HCT116 (cell line): ENCODE data around the gene SAMD1. TPM values are rescaled to one million over a fixed set of nuclear protein-coding genes. Genes with fewer than 3 reads are reported as not detected.
A peak's percentile ranks its signal among the peaks of the same experiment; 100 is the strongest.

Experiments
- ATAC-seq: fragments of 200-7000 bp; cut with Tn5 transposase; 2 replicates; pipeline ENCODE4 v1.9.1; 2020; ENCODE audit warnings: mild to moderate bottlenecking, moderate library complexity
- BruUV-seq: library from RNA; stranded (reverse); fragments of 400-500 nt; replicated peaks from 2 replicates; lab custom pipeline; 2021; lab: Mats Ljungman, UMichigan
- CTCF ChIA-PET: fragments of 300-600 bp; sonication (Branson Sonifier 250); formaldehyde crosslinking; loops from one replicate; lab custom pipeline; 2021; ENCODE audit warnings: antibody characterized with exemption; lab: Charles Lee
- POLR2A ChIA-PET: fragments of 300-600, 350-600 bp; sonication (Branson Sonifier 250); formaldehyde crosslinking; loops from one replicate; lab custom pipeline; 2021; ENCODE audit warnings: antibody characterized with exemption; lab: Charles Lee
- RAD21 ChIA-PET, 2 experiments: fragments of 300-600 bp; sonication (Branson Sonifier 250); formaldehyde crosslinking; loops; one replicate each; lab custom pipeline; 2023; ENCODE audit warnings: low total read pairs in 2 of 2; ENCODE audit not compliant: uncharacterized antibody in 2 of 2, unreplicated experiment in 2 of 2, low non-redundant PET in 1 of 2; lab: Charles Lee
- DNase-seq: peaks from one replicate; pipeline ENCODE4 v3.0.0-alpha.2; 2010; ENCODE audit warnings: low read depth, low spot score
- H2AFZ ChIP-seq: fragments of 200-600 bp; shearing (Covaris generic), sonication (generic); 2 replicates; pipeline ENCODE4 v1.6.1; 2017; ENCODE audit warnings: low read depth, mixed run types, mixed read lengths, antibody characterized with exemption, low read length; ENCODE audit not compliant: poor library complexity, severe bottlenecking
- H3K27ac ChIP-seq: 2 replicates; pipeline ENCODE4 v1.5.1; 2012; ENCODE audit warnings: low read depth, low read length
- H3K27me3 ChIP-seq: fragments of 200-600 bp; sonication (generic); 2 replicates; pipeline ENCODE4 v1.6.1; 2016; ENCODE audit warnings: mixed run types, low read length, mixed read lengths; ENCODE audit not compliant: insufficient read depth
- H3K36me3 ChIP-seq, 2 experiments: fragments of 200-500 bp in 1 of 2; fragments of 200-600 bp in 1 of 2; sonication (Bioruptor generic) in 1 of 2; sonication (generic) in 1 of 2; 2 replicates each; pipeline versions ENCODE4 v1.5.1 to v1.6.1; 2014 to 2016; ENCODE audit warnings: low read length in 2 of 2, inconsistent platforms in 1 of 2, mixed read lengths in 1 of 2, mixed run types in 1 of 2; ENCODE audit not compliant: insufficient read depth in 2 of 2, control insufficient read depth in 1 of 2
- H3K4me1 ChIP-seq, 2 experiments: fragments of 200-600 bp in 1 of 2; sonication (generic) in 1 of 2; 2 replicates each; pipeline versions ENCODE4 v1.5.1 to v1.6.1; 2012 to 2017; ENCODE audit warnings: low read length in 2 of 2, inconsistent platforms in 1 of 2, mild to moderate bottlenecking in 1 of 2, mixed read lengths in 1 of 2, mixed run types in 1 of 2, moderate library complexity in 1 of 2; ENCODE audit not compliant: insufficient read depth in 2 of 2, control insufficient read depth in 1 of 2
- H3K4me2 ChIP-seq: fragments of 200-600 bp; sonication (generic); 2 replicates; pipeline ENCODE4 v1.6.1; 2017; ENCODE audit warnings: mixed run types, low read length, mixed read lengths
- H3K4me3 ChIP-seq, 2 experiments: fragments of 200-600 bp in 1 of 2; sonication (generic) in 1 of 2; replicated peaks in 1 of 2; 2 replicates each; pipeline ENCODE4 v1.5.1; 2011 to 2016; ENCODE audit warnings: low read length in 2 of 2, control low read depth in 1 of 2, low read depth in 1 of 2, mild to moderate bottlenecking in 1 of 2, mixed read lengths in 1 of 2, mixed run types in 1 of 2
- H3K79me2 ChIP-seq: fragments of 200-600 bp; sonication (generic); 2 replicates; pipeline ENCODE4 v1.6.1; 2017; ENCODE audit warnings: mild to moderate bottlenecking, mixed run types, low read length, moderate library complexity, mixed read lengths; ENCODE audit not compliant: insufficient read depth
- H3K9ac ChIP-seq: fragments of 200-600 bp; sonication (generic); 2 replicates; pipeline ENCODE4 v1.6.1; 2016; ENCODE audit warnings: low read length, mixed read lengths
- H3K9me2 ChIP-seq: fragments of 200-600 bp; sonication (generic), shearing (Covaris generic); 2 replicates; pipeline ENCODE4 v1.6.1; 2017; ENCODE audit warnings: mixed run types, mild to moderate bottlenecking, moderate library complexity; ENCODE audit not compliant: insufficient read depth
- H3K9me3 ChIP-seq, 2 experiments: fragments of 200-500 bp in 1 of 2; fragments of 200-600 bp in 1 of 2; sonication (Bioruptor generic) in 1 of 2; sonication (generic) in 1 of 2; 2 replicates each; pipeline ENCODE4 v1.6.1; 2014 to 2017; ENCODE audit warnings: low read length in 2 of 2, mixed read lengths in 2 of 2, inconsistent platforms in 1 of 2, low read depth in 1 of 2, mild to moderate bottlenecking in 1 of 2, mixed run types in 1 of 2, moderate library complexity in 1 of 2; ENCODE audit not compliant: control insufficient read depth in 1 of 2, insufficient read depth in 1 of 2
- H4K20me1 ChIP-seq: fragments of 200-600 bp; sonication (generic), shearing (Covaris generic); 2 replicates; pipeline ENCODE4 v1.6.1; 2017; ENCODE audit warnings: mixed run types, mild to moderate bottlenecking, moderate library complexity; ENCODE audit not compliant: insufficient read depth
- CBX3 ChIP-seq: IDR thresholded peaks from 2 replicates; pipeline ENCODE4 v1.6.1; 2012; ENCODE audit warnings: low read depth
- CTCF ChIP-seq, 3 experiments: fragments of 200-600 bp in 1 of 3; sonication (generic) in 1 of 3; IDR thresholded peaks in 2 of 3; conservative IDR thresholded peaks in 1 of 3; 2 replicates each; pipeline ENCODE4 v1.5.1; 2012 to 2017; ENCODE audit warnings: low read depth in 2 of 3, low read length in 2 of 3, antibody characterized with exemption in 1 of 3, borderline replicate concordance in 1 of 3, control low read depth in 1 of 3, mild to moderate bottlenecking in 1 of 3, mixed read lengths in 1 of 3, mixed run types in 1 of 3, moderate library complexity in 1 of 3; ENCODE audit not compliant: insufficient read depth in 1 of 3
- FOSL1 ChIP-seq: IDR thresholded peaks from 2 replicates; pipeline ENCODE4 v1.6.1; 2012; ENCODE audit warnings: low read depth
- MAX ChIP-seq: IDR thresholded peaks from 2 replicates; pipeline ENCODE4 v1.6.1; 2012
- POLR2A ChIP-seq: IDR thresholded peaks from 2 replicates; pipeline ENCODE4 v1.7.0; 2011; ENCODE audit warnings: borderline replicate concordance; ENCODE audit not compliant: insufficient read depth, insufficient read length; ENCODE audit errors: extremely low read depth
- RAD21 ChIP-seq: IDR thresholded peaks from 2 replicates; pipeline ENCODE4 v1.6.1; 2012; ENCODE audit warnings: low read depth, mild to moderate bottlenecking
- intact Hi-C: fragments of 100-400 bp; cut with micrococcal nuclease; formaldehyde crosslinking; loops from 2 replicates; pipeline ENCODE4 v1.10.0; 2022
- total RNA-seq: library from RNA; stranded (reverse); gene quantifications from one replicate; pipeline ENCODE4 v1.2.1, GENCODE V29; 2021; ENCODE audit not compliant: unreplicated experiment

SAMD1 gene
- total RNA-seq, 1 experiment from 2014 or later: 62.9 TPM

GRCh38 chr19:14114854-14115253, 24.3 kb upstream of the SAMD1 start:
- Histone ChIP-seq H3K4me3 (peak overlapping the region in 1 of 2 experiments; percentile 88; a peak in 1 of 4 replicates), H3K4me1 (peaks cover 36 to 47% of the 10 kb centered on the region in 2 experiments), H4K20me1 (no peaks in the 10 kb centered on the region), H3K4me2 (peak overlapping the region; percentile 89), H3K27me3 (no peaks in the 10 kb centered on the region), H3K79me2 (peaks cover 27% of the 10 kb centered on the region), H3K9me3 (no peaks in the 10 kb centered on the region), H3K27ac (peak overlapping the region; percentile 68), H3K9ac (peak overlapping the region; percentile 27; the same call in 1 of the 2 replicates), H2AFZ (no peak overlapping the region), H3K9me2 (no peaks in the 10 kb centered on the region), H3K36me3 (no peaks in the 10 kb centered on the region; a peak in 2 of 4 replicates)
- no peak for TF ChIP-seq CBX3
- no peak for TF ChIP-seq MAX
- no peak for TF ChIP-seq POLR2A
- TF ChIP-seq FOSL1: no peak
- TF ChIP-seq RAD21: peak; percentile 72
- peak; percentile 68 to 80 (median 74); a peak in 5 of 6 replicates for TF ChIP-seq CTCF (IDR thresholded peaks at IDR 0.05 in 2 of 3, conservative IDR thresholded peaks at IDR 0.05 in 1 of 3; ENCODE audit: borderline replicate concordance in 1 of 3, insufficient read depth in 1 of 3, low read depth in 2 of 3, low read length in 2 of 3)
- ChIA-PET POLR2A (interaction anchor here (1.1 kb wide), 1 partner anchor 22 kb away, joined by 4 read pairs; the partner anchor contains the start of gene ASF1B), RAD21 (interaction anchor here in 1 of 2 experiments (0.6 kb wide), 1 partner anchor 242 kb away, joined by 3 read pairs; no protein-coding TSS in a partner anchor), CTCF (interaction anchor here (0.5 to 3.2 kb wide), 10 partner anchors 22 to 236 kb away, joined by 3 to 18 read pairs (median 3); partner anchors contain the start of genes ASF1B, MISP3 and RFX1)
- ATAC-seq (no peak), DNase-seq (no peak)
- intact Hi-C loops: loop anchor here (1.0 to 5.0 kb wide), 2 partner anchors 43 to 235 kb away; partner anchors contain the start of gene MISP3
- no TSS peak for BruUV-seq
